Activated B cell treated with CpG ODN at 0.5 μM for 24 hours (primary cell): ENCODE results near the gene RXFP4. TPM values are rescaled to one million over a fixed set of nuclear protein-coding genes. Genes with fewer than 3 reads are reported as not detected.
"Not testable (repeated sequence)": the region's sequence is repeated elsewhere in the genome, so short reads cannot be mapped to it uniquely, and the experiment has no call there.

Experiments used
- ATAC-seq: fragments of 200-7000 bp; cut with Tn5 transposase; one replicate; pipeline ENCODE4 v1.10.0; 2021; ENCODE audit warnings: low read depth, mild to moderate bottlenecking, moderate library complexity
- CTCF ChIA-PET: fragments of 350-600 bp; sonication (Branson Sonifier 250); formaldehyde crosslinking; loops from one replicate; lab custom pipeline; 2021; ENCODE audit warnings: antibody characterized with exemption; lab: Charles Lee
- POLR2A ChIA-PET: fragments of 350-600 bp; sonication (Branson Sonifier 250); formaldehyde crosslinking; loops from one replicate; lab custom pipeline; 2021; ENCODE audit warnings: antibody characterized with exemption; lab: Charles Lee
- DNase-seq: peaks from one replicate; pipeline ENCODE4 v3.0.0; 2022
- H3K27ac Mint-ChIP-seq: one replicate; pipeline ENCODE4 v1.8.0; 2020; ENCODE audit warnings: mixed read lengths
- H3K27me3 Mint-ChIP-seq: one replicate; pipeline ENCODE4 v1.8.0; 2021; ENCODE audit warnings: mixed read lengths
- H3K36me3 Mint-ChIP-seq: one replicate; pipeline ENCODE4 v1.8.0; 2021; ENCODE audit warnings: low read depth, mixed read lengths
- H3K4me1 Mint-ChIP-seq: one replicate; pipeline ENCODE4 v1.8.0; 2021; ENCODE audit warnings: mixed read lengths
- H3K4me3 Mint-ChIP-seq: one replicate; pipeline ENCODE4 v1.8.0; 2020; ENCODE audit warnings: mild to moderate bottlenecking, mixed read lengths
- H3K9me3 Mint-ChIP-seq: one replicate; pipeline ENCODE4 v1.8.0; 2020; ENCODE audit warnings: mixed read lengths
- intact Hi-C: fragments of 100-400 bp; cut with micrococcal nuclease; formaldehyde crosslinking; loops from one replicate; pipeline ENCODE4 v1.15.1; 2024
- total RNA-seq: library from RNA; stranded (reverse); gene quantifications from 2 replicates; pipeline ENCODE4 v1.2.3, GENCODE V29; 2022
- TF ChIP-seq, protein P1 (sequence below): fragments of 200-600 bp; IDR thresholded peaks from one replicate; pipeline ENCODE4 v1.8.0; 2022; ENCODE audit warnings: antibody characterized with exemption, mild to moderate bottlenecking

Gene RXFP4, protein sequence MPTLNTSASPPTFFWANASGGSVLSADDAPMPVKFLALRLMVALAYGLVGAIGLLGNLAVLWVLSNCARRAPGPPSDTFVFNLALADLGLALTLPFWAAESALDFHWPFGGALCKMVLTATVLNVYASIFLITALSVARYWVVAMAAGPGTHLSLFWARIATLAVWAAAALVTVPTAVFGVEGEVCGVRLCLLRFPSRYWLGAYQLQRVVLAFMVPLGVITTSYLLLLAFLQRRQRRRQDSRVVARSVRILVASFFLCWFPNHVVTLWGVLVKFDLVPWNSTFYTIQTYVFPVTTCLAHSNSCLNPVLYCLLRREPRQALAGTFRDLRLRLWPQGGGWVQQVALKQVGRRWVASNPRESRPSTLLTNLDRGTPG
- not detected in 2 replicates for total RNA-seq

DNA sequence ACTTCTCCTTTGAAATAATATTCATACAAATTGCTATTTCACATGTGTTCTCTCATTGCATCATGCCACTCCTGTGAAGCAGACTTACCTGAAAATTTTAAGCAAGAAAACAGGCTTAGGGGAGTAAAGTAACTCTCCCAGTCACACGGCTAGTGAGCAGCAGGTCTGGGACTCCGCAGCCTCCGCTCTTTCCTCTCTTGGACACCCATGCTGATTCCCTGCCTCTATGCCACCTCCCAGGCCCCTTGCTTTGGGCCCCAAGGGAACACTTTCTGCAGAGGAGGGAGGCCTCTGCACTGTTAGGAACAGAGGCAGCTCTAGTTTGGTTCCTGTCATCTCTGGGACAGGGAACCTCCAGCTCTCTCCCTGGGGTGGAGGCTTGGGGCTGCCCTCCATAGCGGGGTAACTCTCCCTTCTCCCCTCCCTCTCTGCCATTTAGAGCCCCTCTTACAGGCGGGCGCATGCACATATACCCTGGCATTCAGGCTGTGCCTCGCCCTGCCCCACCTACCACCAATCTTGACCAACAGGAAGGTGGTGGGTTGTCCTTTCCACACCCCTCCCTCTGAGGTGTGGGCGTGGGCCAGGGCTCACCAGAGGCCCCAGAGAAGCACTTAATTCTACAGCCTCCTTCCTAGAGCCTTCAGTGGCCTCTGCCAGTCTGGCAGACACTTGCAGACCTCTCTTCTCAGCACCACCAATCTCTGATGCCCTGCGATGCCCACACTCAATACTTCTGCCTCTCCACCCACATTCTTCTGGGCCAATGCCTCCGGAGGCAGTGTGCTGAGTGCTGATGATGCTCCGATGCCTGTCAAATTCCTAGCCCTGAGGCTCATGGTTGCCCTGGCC lies at the start of gene RXFP4:
Gene RXFP4 (plus strand): TSS at position 646 of the 852 bp plus-strand sequence. CDS start 72 bp downstream, at position 718.
- H3K36me3 Mint-ChIP-seq = peaks cover 6% of the 10 kb centered on the region
- no peaks in the 10 kb centered on the region for H3K9me3 Mint-ChIP-seq
- intact Hi-C loops = no loop called here
- TF ChIP-seq, protein P1, sequence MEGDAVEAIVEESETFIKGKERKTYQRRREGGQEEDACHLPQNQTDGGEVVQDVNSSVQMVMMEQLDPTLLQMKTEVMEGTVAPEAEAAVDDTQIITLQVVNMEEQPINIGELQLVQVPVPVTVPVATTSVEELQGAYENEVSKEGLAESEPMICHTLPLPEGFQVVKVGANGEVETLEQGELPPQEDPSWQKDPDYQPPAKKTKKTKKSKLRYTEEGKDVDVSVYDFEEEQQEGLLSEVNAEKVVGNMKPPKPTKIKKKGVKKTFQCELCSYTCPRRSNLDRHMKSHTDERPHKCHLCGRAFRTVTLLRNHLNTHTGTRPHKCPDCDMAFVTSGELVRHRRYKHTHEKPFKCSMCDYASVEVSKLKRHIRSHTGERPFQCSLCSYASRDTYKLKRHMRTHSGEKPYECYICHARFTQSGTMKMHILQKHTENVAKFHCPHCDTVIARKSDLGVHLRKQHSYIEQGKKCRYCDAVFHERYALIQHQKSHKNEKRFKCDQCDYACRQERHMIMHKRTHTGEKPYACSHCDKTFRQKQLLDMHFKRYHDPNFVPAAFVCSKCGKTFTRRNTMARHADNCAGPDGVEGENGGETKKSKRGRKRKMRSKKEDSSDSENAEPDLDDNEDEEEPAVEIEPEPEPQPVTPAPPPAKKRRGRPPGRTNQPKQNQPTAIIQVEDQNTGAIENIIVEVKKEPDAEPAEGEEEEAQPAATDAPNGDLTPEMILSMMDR = no peak
- CTCF ChIA-PET = interaction anchor here (1.0 to 10.0 kb wide), 4 partner anchors 20 to 125 kb away, joined by 4 to 146 read pairs (median 74); partner anchors contain the start of gene ARHGEF2
- POLR2A ChIA-PET = interaction anchor here (0.5 to 10.8 kb wide), 5 partner anchors 19 to 180 kb away, joined by 3 to 403 read pairs (median 5); partner anchors contain the start of gene ARHGEF2
- peaks cover 79% of the 10 kb centered on the region for H3K4me1 Mint-ChIP-seq
- DNase-seq (peak; percentile 15), ATAC-seq (peak; percentile 6)
- H3K27me3 Mint-ChIP-seq = no peaks in the 10 kb centered on the region
- peak within 1 kb of the TSS; percentile 45 for H3K4me3 Mint-ChIP-seq
- peak within 1 kb of the TSS; percentile 92 for H3K27ac Mint-ChIP-seq

DNA sequence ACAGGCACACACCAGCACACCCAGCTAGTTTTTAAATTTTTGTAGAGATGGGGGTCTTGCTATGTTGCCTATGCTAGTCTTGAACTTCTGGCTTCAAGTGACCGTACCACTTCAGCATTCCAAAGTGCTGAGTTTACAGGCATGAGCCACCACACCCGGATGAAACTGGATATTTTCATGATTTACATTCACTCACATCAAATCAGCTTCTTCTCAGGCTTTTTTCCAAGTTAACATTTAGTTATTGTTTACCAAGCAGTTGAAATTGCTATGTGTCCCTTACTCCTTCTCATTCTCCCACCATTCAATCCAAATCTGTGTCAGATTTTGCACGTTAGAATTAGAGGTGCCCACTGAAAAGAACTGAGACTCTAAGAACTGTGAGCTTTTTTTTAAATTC lies 48.6 kb upstream of the RXFP4 start:
- H3K4me3 Mint-ChIP-seq = no peak overlapping the region
- no peak for DNase-seq
- no peak for ATAC-seq
- no peaks in the 10 kb centered on the region for H3K4me1 Mint-ChIP-seq
- ChIA-PET POLR2A (no interaction called here), CTCF (no interaction called here)
- H3K27me3 Mint-ChIP-seq = no peaks in the 10 kb centered on the region
- H3K27ac Mint-ChIP-seq = no peak overlapping the region
- TF ChIP-seq, protein P1 = no peak
- peaks cover 9% of the 10 kb centered on the region for H3K36me3 Mint-ChIP-seq
- no peaks in the 10 kb centered on the region for H3K9me3 Mint-ChIP-seq
- intact Hi-C loops = no loop called here

DNA sequence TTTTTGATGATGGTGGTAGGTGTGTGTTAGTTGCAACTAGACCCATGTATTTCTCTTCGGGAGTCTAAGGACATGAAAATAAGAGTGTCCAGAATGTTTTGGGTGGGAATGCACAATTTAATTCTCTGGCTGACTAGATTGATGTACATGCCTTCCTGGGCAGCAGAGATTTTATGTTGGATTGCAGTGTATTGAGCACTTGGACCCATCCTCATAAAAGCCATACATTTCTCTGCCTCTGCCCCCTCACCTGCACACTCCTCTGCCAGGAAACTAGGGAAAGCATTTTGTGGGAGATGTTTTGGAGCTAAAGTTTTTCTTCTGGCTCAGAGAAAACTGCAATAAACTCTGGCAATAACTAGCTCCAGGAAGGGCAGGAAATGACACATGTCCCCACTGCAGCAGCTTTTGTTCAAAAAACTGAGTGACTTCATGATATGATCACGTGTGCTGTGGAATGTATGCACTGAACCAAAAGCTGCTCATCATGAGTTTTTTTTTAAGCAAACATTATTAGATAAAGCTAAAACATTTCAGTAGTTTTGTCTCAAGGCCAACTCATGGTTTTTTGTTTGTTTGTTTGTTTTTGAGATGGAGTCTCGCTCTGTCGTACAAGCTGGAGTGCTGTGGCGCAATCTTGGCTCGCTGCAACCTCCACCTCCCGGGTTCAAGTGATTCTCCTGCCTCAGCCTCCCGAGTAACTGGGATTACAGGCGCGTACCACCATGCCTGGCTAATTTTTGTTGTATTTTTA lies 47.9 kb upstream of the RXFP4 start:
- ChIA-PET CTCF (interaction anchor here (1.1 kb wide), 1 partner anchor 25 kb away, joined by 3 read pairs; no protein-coding TSS in a partner anchor), POLR2A (interaction anchor here (0.6 to 0.9 kb wide), 2 partner anchors 35 to 38 kb away, joined by 3 to 8 read pairs; no protein-coding TSS in a partner anchor)
- peaks cover 13% of the 10 kb centered on the region for H3K36me3 Mint-ChIP-seq
- no peak overlapping the region for H3K4me3 Mint-ChIP-seq
- H3K27me3 Mint-ChIP-seq = no peaks in the 10 kb centered on the region
- intact Hi-C loops = no loop called here
- TF ChIP-seq, protein P1 = no peak
- no peaks in the 10 kb centered on the region for H3K4me1 Mint-ChIP-seq
- DNase-seq (no peak), ATAC-seq (no peak)
- no peak overlapping the region for H3K27ac Mint-ChIP-seq
- H3K9me3 Mint-ChIP-seq = no peaks in the 10 kb centered on the region

DNA sequence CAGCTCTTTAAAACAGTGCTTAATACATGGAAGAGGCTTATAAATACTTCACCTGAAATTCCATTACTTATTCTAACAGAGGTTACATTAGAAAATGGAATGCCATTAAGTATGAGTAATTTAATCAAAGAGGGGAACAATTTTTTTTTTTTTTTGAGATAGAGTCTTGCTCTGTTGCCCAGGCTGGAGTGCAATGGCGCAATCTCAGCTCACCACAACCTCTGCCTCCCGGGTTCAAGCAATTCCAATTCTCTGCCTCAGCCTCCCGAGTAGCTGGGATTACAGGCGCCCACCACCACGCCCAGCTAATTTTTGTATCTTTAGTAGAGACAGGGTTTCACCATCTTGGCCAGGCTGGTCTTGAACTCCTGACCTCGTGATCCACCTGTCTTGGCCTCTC lies 45.8 kb upstream of the RXFP4 start:
- DNase-seq, H3K27ac Mint-ChIP-seq, intact Hi-C loops, H3K9me3 Mint-ChIP-seq, H3K4me3 Mint-ChIP-seq, H3K27me3 Mint-ChIP-seq, H3K4me1 Mint-ChIP-seq, ATAC-seq: not testable (repeated sequence)
- ChIA-PET CTCF (interaction anchor here (0.7 kb wide), 1 partner anchor 407 kb away, joined by 3 read pairs; no protein-coding TSS in a partner anchor), POLR2A (interaction anchor here (0.7 kb wide), 1 partner anchor 11 kb away, joined by 3 read pairs; no protein-coding TSS in a partner anchor)
- H3K36me3 Mint-ChIP-seq = peaks cover 33% of the 10 kb centered on the region

DNA sequence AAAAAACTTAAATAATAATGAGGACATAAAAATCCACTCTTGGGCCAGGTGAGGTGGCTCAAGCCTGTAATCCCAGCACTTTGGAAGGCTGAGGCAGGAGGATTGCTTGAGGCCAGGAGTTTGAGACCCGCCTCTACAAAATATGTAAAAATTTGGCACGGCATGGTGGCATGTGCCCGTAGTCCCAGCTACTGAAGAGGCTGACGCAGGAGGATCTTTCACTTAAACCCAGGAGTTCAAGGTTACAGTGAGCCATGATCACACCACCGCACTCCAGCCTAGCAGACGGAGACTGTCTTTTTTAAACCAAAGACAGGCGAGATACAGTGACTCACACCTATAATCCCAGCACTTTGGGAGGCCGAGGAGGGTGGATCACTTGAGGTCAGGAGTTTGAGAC lies 45.0 kb upstream of the RXFP4 start:
- ATAC-seq, POLR2A ChIA-PET, H3K4me3 Mint-ChIP-seq, intact Hi-C loops, H3K27me3 Mint-ChIP-seq, H3K27ac Mint-ChIP-seq, CTCF ChIA-PET, H3K9me3 Mint-ChIP-seq, DNase-seq, H3K4me1 Mint-ChIP-seq: not testable (repeated sequence)
- peaks cover 40% of the 10 kb centered on the region for H3K36me3 Mint-ChIP-seq
